GM10266 (cell line): ENCODE results near the gene RPP30.

ENCODE experiments used
- DNase-seq: peaks from one replicate; pipeline ENCODE4 v3.0.0; 2012; ENCODE audit errors: extremely low spot score
- CTCF ChIP-seq: IDR thresholded peaks from 2 replicates; pipeline ENCODE4 v1.5.1; 2012; ENCODE audit warnings: mild to moderate bottlenecking, low read depth; ENCODE audit not compliant: control insufficient read depth, insufficient read depth; ENCODE audit errors: missing control alignments

RPP30 gene

GRCh38 chr10:90947030-90947960 is 75.5 kb downstream of the RPP30 start:
- peak; percentile 47 for DNase-seq
- TF ChIP-seq CTCF = no peak
